SK-N-SH treated with all-trans-retinoic acid at 6 μM for 48 hours (cell line): ENCODE measurements around the gene PIGL.

Experiments
- ARNTL ChIP-seq: fragments of 450-650 bp; formaldehyde crosslinking; IDR thresholded peaks from 2 replicates; pipeline ENCODE4 v1.5.0; 2020; ENCODE audit warnings: low read depth, mild to moderate bottlenecking, moderate library complexity, borderline replicate concordance
- CSDC2 ChIP-seq: fragments of 250-450 bp; sonication (Bioruptor Pico); IDR thresholded peaks from 2 replicates; pipeline ENCODE4 v1.5.0; 2020; ENCODE audit warnings: mild to moderate bottlenecking, moderate library complexity
- RARB ChIP-seq: fragments of 250-450 bp; sonication (Bioruptor Pico); IDR thresholded peaks from 2 replicates; pipeline ENCODE4 v1.8.0; 2021; ENCODE audit warnings: mild to moderate bottlenecking, moderate library complexity
- ZFP3 ChIP-seq: fragments of 250-450 bp; sonication (Bioruptor Pico); IDR thresholded peaks from 2 replicates; pipeline ENCODE4 v1.5.0; 2020; ENCODE audit warnings: mild to moderate bottlenecking, moderate library complexity
- ZFP30 ChIP-seq: fragments of 450-650 bp; formaldehyde crosslinking; IDR thresholded peaks from 2 replicates; pipeline ENCODE4 v1.5.0; 2022; ENCODE audit warnings: mild to moderate bottlenecking, moderate library complexity
- TF ChIP-seq, protein P1 (sequence below): fragments of 250-450 bp; sonication (Bioruptor Pico); IDR thresholded peaks from 2 replicates; pipeline ENCODE4 v1.8.0; 2020; ENCODE audit warnings: mild to moderate bottlenecking, moderate library complexity, borderline replicate concordance
- TF ChIP-seq, protein P2 (sequence below): fragments of 250-450 bp; sonication (Bioruptor Pico); IDR thresholded peaks from 2 replicates; pipeline ENCODE4 v1.5.1; 2020; ENCODE audit warnings: low read depth, mild to moderate bottlenecking, moderate library complexity
- TF ChIP-seq, protein P3 (sequence below): fragments of 250-450 bp; sonication (Bioruptor Pico); IDR thresholded peaks from 2 replicates; pipeline ENCODE4 v1.8.0; 2021; ENCODE audit warnings: low read depth, mild to moderate bottlenecking, moderate library complexity, borderline replicate concordance

DNA sequence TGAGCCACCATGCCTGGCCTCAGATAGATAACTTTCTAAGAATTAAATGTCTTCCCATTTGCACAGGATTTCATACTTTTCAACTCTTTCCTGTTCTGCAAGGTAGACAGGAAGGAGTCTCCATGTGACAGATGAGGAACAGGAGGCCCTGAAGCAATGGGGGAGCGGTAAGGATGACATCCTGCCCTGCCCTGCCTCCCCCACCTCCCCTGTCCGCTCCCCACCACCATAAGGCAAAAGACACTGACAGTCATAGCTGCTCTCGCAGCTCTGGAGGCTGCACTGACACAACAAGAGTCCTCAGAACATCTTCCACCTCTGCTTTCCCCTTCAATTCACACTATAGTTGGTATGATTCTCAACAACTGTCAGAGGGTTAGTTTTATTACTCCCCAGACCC lies 126.6 kb downstream of the PIGL start:
- TF ChIP-seq, protein P1, sequence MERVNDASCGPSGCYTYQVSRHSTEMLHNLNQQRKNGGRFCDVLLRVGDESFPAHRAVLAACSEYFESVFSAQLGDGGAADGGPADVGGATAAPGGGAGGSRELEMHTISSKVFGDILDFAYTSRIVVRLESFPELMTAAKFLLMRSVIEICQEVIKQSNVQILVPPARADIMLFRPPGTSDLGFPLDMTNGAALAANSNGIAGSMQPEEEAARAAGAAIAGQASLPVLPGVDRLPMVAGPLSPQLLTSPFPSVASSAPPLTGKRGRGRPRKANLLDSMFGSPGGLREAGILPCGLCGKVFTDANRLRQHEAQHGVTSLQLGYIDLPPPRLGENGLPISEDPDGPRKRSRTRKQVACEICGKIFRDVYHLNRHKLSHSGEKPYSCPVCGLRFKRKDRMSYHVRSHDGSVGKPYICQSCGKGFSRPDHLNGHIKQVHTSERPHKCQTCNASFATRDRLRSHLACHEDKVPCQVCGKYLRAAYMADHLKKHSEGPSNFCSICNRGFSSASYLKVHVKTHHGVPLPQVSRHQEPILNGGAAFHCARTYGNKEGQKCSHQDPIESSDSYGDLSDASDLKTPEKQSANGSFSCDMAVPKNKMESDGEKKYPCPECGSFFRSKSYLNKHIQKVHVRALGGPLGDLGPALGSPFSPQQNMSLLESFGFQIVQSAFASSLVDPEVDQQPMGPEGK (CRISPR knock-in tag) = no peak
- TF ChIP-seq, protein P2, sequence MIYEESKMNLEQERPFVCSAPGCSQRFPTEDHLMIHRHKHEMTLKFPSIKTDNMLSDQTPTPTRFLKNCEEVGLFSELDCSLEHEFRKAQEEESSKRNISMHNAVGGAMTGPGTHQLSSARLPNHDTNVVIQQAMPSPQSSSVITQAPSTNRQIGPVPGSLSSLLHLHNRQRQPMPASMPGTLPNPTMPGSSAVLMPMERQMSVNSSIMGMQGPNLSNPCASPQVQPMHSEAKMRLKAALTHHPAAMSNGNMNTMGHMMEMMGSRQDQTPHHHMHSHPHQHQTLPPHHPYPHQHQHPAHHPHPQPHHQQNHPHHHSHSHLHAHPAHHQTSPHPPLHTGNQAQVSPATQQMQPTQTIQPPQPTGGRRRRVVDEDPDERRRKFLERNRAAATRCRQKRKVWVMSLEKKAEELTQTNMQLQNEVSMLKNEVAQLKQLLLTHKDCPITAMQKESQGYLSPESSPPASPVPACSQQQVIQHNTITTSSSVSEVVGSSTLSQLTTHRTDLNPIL (CRISPR knock-in tag) = no peak
- TF ChIP-seq ARNTL (CRISPR knock-in tag) (no peak), RARB (CRISPR knock-in tag) (no peak), CSDC2 (CRISPR knock-in tag) (no peak), ZFP3 (no peak), ZFP30 (CRISPR knock-in tag) (no peak)
- TF ChIP-seq, protein P3, sequence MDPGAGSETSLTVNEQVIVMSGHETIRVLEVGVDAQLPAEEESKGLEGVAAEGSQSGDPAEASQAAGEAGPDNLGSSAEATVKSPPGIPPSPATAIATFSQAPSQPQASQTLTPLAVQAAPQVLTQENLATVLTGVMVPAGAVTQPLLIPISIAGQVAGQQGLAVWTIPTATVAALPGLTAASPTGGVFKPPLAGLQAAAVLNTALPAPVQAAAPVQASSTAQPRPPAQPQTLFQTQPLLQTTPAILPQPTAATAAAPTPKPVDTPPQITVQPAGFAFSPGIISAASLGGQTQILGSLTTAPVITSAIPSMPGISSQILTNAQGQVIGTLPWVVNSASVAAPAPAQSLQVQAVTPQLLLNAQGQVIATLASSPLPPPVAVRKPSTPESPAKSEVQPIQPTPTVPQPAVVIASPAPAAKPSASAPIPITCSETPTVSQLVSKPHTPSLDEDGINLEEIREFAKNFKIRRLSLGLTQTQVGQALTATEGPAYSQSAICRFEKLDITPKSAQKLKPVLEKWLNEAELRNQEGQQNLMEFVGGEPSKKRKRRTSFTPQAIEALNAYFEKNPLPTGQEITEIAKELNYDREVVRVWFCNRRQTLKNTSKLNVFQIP (CRISPR knock-in tag) = no peak
